HG03280 (cell line): ENCODE data around the gene RCCD1.

Experiments
- ATAC-seq: cut with Tn5 transposase; IDR thresholded peaks from one replicate; pipeline ENCODE4 v1.9.1; 2021; ENCODE audit warnings: mild to moderate bottlenecking, moderate library complexity; ENCODE audit not compliant: unreplicated experiment

RCCD1 gene

GRCh38 chr15:91001209-91001608, 46.5 kb downstream of the RCCD1 start:
- ATAC-seq = no peak

- no peak for ATAC-seq
Measured at GRCh38 chr15:91007266-91007665, 52.6 kb downstream of the RCCD1 start.
